H9 (cell line): Measurements from ENCODE around the gene TXNDC5. TPM values are rescaled to one million over a fixed set of nuclear protein-coding genes. Genes with fewer than 3 reads are reported as not detected.

Experiments
- DNase-seq: peaks from one replicate; pipeline ENCODE4 v3.0.0-alpha.2; 2017
- H2AFZ ChIP-seq: one replicate; pipeline ENCODE4 v1.6.1; 2013; ENCODE audit warnings: mild to moderate bottlenecking, low read length, control low read depth, moderate library complexity
- H2AK5ac ChIP-seq: 2 replicates; pipeline ENCODE4 v1.6.1; 2013; ENCODE audit warnings: low read length, control low read depth, mixed read lengths; ENCODE audit not compliant: insufficient read length
- H2BK120ac ChIP-seq: one replicate; pipeline ENCODE4 v1.6.1; 2013; ENCODE audit warnings: low read depth, mild to moderate bottlenecking, low read length, control low read depth, inconsistent platforms; ENCODE audit not compliant: poor library complexity, severe bottlenecking
- H2BK12ac ChIP-seq: 2 replicates; pipeline ENCODE4 v1.6.1; 2013; ENCODE audit warnings: low read length, control low read depth, mixed read lengths, low read depth; ENCODE audit not compliant: insufficient read length
- H2BK15ac ChIP-seq: 2 replicates; pipeline ENCODE4 v1.6.1; 2013; ENCODE audit warnings: low read depth, low read length, control low read depth
- H2BK20ac ChIP-seq: one replicate; pipeline ENCODE4 v1.6.1; 2013; ENCODE audit warnings: low read depth, mild to moderate bottlenecking, low read length, control low read depth, inconsistent platforms; ENCODE audit not compliant: poor library complexity, severe bottlenecking
- H2BK5ac ChIP-seq: 2 replicates; pipeline ENCODE4 v1.6.1; 2013; ENCODE audit warnings: low read length, control low read depth, mixed read lengths; ENCODE audit not compliant: insufficient read length
- H3K14ac ChIP-seq: 2 replicates; pipeline ENCODE4 v1.6.1; 2013; ENCODE audit warnings: low read length, control low read depth; ENCODE audit not compliant: insufficient read depth
- H3K18ac ChIP-seq: 2 replicates; pipeline ENCODE4 v1.6.1; 2013; ENCODE audit warnings: low read depth, mild to moderate bottlenecking, mixed read lengths, low read length, control low read depth; ENCODE audit not compliant: insufficient read length
- H3K23ac ChIP-seq: 2 replicates; pipeline ENCODE4 v1.6.1; 2013; ENCODE audit warnings: low read length, control low read depth, mixed read lengths, low read depth; ENCODE audit not compliant: insufficient read length
- H3K23me2 ChIP-seq: 2 replicates; pipeline ENCODE4 v1.6.1; 2013; ENCODE audit warnings: low read depth, mild to moderate bottlenecking, mixed read lengths, low read length, control low read depth; ENCODE audit not compliant: insufficient read length, poor library complexity, severe bottlenecking
- H3K27ac ChIP-seq: 2 replicates; pipeline ENCODE4 v1.5.1; 2013; ENCODE audit warnings: low read length, control low read depth, mixed read lengths, low read depth; ENCODE audit not compliant: insufficient read length
- H3K27me3 ChIP-seq: 2 replicates; pipeline ENCODE4 v1.6.1; 2013; ENCODE audit warnings: low read length, control low read depth, inconsistent platforms; ENCODE audit not compliant: insufficient read depth
- H3K4ac ChIP-seq: 2 replicates; pipeline ENCODE4 v1.6.1; 2013; ENCODE audit warnings: low read depth, mild to moderate bottlenecking, control low read depth, inconsistent platforms, low read length, moderate library complexity
- H3K4me1 ChIP-seq: 2 replicates; pipeline ENCODE4 v1.6.1; 2013; ENCODE audit warnings: low read length, control low read depth, inconsistent platforms; ENCODE audit not compliant: insufficient read depth
- H3K4me2 ChIP-seq: 2 replicates; pipeline ENCODE4 v1.6.1; 2013; ENCODE audit warnings: low read length, control low read depth, mixed read lengths; ENCODE audit not compliant: insufficient read length, insufficient read depth
- H3K56ac ChIP-seq: 2 replicates; pipeline ENCODE4 v1.6.1; 2013; ENCODE audit warnings: low read depth, mild to moderate bottlenecking, mixed read lengths, low read length, control low read depth; ENCODE audit not compliant: insufficient read length
- H3K79me1 ChIP-seq: 2 replicates; pipeline ENCODE4 v1.6.1; 2013; ENCODE audit warnings: low read depth, mild to moderate bottlenecking, moderate library complexity, low read length, control low read depth, inconsistent platforms; ENCODE audit not compliant: insufficient read depth, poor library complexity, severe bottlenecking
- H3K79me2 ChIP-seq: 2 replicates; pipeline ENCODE4 v1.6.1; 2013; ENCODE audit warnings: low read length, control low read depth, inconsistent platforms; ENCODE audit not compliant: insufficient read depth
- H3K9ac ChIP-seq: 2 replicates; pipeline ENCODE4 v1.6.1; 2013; ENCODE audit warnings: low read length, control low read depth, mixed read lengths; ENCODE audit not compliant: insufficient read length; ENCODE audit errors: extremely low read depth
- H3K9me3 ChIP-seq: one replicate; pipeline ENCODE4 v1.6.1; 2013; ENCODE audit warnings: low read depth, low read length, inconsistent platforms; ENCODE audit not compliant: control insufficient read depth
- H3T11ph ChIP-seq: one replicate; pipeline ENCODE4 v1.6.1; 2013; ENCODE audit warnings: mild to moderate bottlenecking, low read length, control low read depth, inconsistent platforms
- H4K20me1 ChIP-seq: one replicate; pipeline ENCODE4 v1.6.1; 2013; ENCODE audit not compliant: control insufficient read depth, insufficient read length, insufficient read depth
- H4K5ac ChIP-seq: 2 replicates; pipeline ENCODE4 v1.6.1; 2013; ENCODE audit warnings: low read depth, mild to moderate bottlenecking, mixed read lengths, low read length, control low read depth; ENCODE audit not compliant: insufficient read length
- H4K8ac ChIP-seq: replicated peaks from 2 replicates; pipeline ENCODE4 v1.6.1; 2013; ENCODE audit warnings: low read length, control low read depth, mixed read lengths, low read depth; ENCODE audit not compliant: insufficient read length
- H4K91ac ChIP-seq: 2 replicates; pipeline ENCODE4 v1.6.1; 2013; ENCODE audit warnings: low read depth, mild to moderate bottlenecking, moderate library complexity, mixed read lengths, low read length, control low read depth; ENCODE audit not compliant: insufficient read length
- H3K27ac Mint-ChIP-seq, 3 experiments: 2 replicates in 2 of 3; 3 replicates in 1 of 3; pipeline ENCODE4 v1.8.0; 2020 to 2021; ENCODE audit warnings: mixed read lengths in 3 of 3, mild to moderate bottlenecking in 1 of 3, moderate library complexity in 1 of 3
- H3K27me3 Mint-ChIP-seq: 2 replicates; pipeline ENCODE4 v1.8.0; 2021; ENCODE audit warnings: low read depth, mild to moderate bottlenecking, moderate library complexity, mixed read lengths
- H3K36me3 Mint-ChIP-seq, 3 experiments: 2 replicates in 2 of 3; 3 replicates in 1 of 3; pipeline ENCODE4 v1.8.0; 2020 to 2021; ENCODE audit warnings: low read depth in 3 of 3, mixed read lengths in 3 of 3; ENCODE audit not compliant: insufficient read depth in 1 of 3
- H3K4me1 Mint-ChIP-seq, 2 experiments: 2 replicates each; pipeline ENCODE4 v1.8.0; 2020; ENCODE audit warnings: mixed read lengths in 2 of 2
- H3K4me3 Mint-ChIP-seq, 2 experiments: 2 replicates in 1 of 2; 3 replicates in 1 of 2; pipeline ENCODE4 v1.8.0; 2020 to 2021; ENCODE audit warnings: mild to moderate bottlenecking in 2 of 2, mixed read lengths in 2 of 2, moderate library complexity in 1 of 2
- H3K9me3 Mint-ChIP-seq, 2 experiments: 2 replicates in 1 of 2; 3 replicates in 1 of 2; pipeline ENCODE4 v1.8.0; 2020; ENCODE audit warnings: mild to moderate bottlenecking in 2 of 2, mixed read lengths in 2 of 2, moderate library complexity in 1 of 2
- WGBS: extraction: QIAGEN DNeasy Blood & Tissue Kit; methylation state at CpG from one replicate; pipeline ENCODE4 v1.1.7; 2013; ENCODE audit warnings: missing lambda C conversion rate, low lambda C conversion rate, mixed read lengths; ENCODE audit not compliant: insufficient read length; ENCODE audit errors: extremely low coverage; 5-methylcytosine and 5-hydroxymethylcytosine counted together
- total RNA-seq: library from RNA; stranded (reverse); gene quantifications from 2 replicates; pipeline ENCODE4 v1.2.1, GENCODE V29; 2021
- TF ChIP-seq, protein P1 (sequence below): fragments of 200-600 bp; sonication (generic); conservative IDR thresholded peaks from 3 replicates; pipeline ENCODE4 v1.8.0; 2021; ENCODE audit warnings: antibody characterized with exemption, mild to moderate bottlenecking

TXNDC5 gene
- total RNA-seq, 1 experiment from 2014 or later, result 130 TPM

DNA sequence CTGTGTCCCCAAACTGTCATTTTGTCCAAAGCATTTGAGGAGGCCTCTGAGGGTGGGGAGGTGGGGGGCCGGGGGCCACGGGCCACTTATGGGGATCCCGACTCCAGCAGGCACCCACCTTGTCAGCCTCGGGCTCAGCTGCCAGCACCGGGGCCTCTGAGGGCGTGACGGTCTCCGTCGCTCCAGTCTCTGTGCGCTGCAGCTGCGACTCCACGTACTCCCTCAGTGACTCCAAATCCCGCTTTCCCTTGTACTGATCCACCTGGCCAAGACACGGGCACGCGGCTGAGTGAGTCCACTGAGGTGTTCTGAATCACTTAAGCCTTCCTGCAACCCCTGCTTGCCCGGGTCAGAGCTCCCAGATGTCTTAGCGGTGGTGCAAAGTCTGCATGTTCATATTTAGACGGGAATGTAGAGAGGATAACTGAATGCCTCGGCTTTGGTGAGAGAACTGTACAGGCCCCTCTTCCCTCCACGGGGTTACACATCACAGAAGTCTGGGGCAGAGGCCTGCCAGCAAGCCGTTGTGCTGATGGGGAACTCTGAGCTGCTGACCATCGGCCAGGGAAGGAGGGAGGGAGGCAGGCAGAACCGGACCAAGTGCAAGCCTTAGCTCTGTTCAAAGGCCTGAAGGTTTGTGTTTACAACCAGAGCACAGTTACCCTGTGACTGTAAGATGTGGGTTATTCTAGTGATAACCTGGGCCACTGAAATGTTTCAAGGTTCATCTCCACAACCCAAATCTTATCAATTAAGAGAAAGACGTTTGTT lies 21.8 kb downstream of the TXNDC5 start:
- peaks cover 48 to 95% (median 92%) of the 10 kb centered on the region in 3 experiments for H3K36me3 Mint-ChIP-seq
- Histone ChIP-seq H4K5ac (no peak overlapping the region), H3T11ph (no peak overlapping the region), H3K79me1 (no peaks in the 10 kb centered on the region), H3K14ac (no peak overlapping the region), H4K91ac (no peak overlapping the region), H2AK5ac (no peak overlapping the region), H3K56ac (no peak overlapping the region), H2BK12ac (no peak overlapping the region), H3K27me3 (no peaks in the 10 kb centered on the region), H4K8ac (no peak overlapping the region), H3K4ac (no peak overlapping the region), H3K23me2 (no peaks in the 10 kb centered on the region), H2AFZ (no peak overlapping the region), H3K79me2 (no peaks in the 10 kb centered on the region), H3K27ac (no peak overlapping the region), H3K9ac (no peak overlapping the region), H3K9me3 (no peaks in the 10 kb centered on the region), H3K23ac (no peak overlapping the region), H2BK15ac (no peak overlapping the region), H2BK20ac (no peak overlapping the region), H3K4me2 (no peak overlapping the region), H4K20me1 (no peaks in the 10 kb centered on the region), H2BK120ac (no peak overlapping the region), H2BK5ac (no peak overlapping the region), H3K18ac (no peak overlapping the region), H3K4me1 (no peaks in the 10 kb centered on the region)
- no peaks in the 10 kb centered on the region for H3K27me3 Mint-ChIP-seq
- no peak overlapping the region for H3K4me3 Mint-ChIP-seq
- whole genome bisulfite sequencing, result no CpG with 5 or more reads among the region's 25 CpGs
- H3K9me3 Mint-ChIP-seq, result no peaks in the 10 kb centered on the region
- no peaks in the 10 kb centered on the region for H3K4me1 Mint-ChIP-seq
- no peak for DNase-seq
- H3K27ac Mint-ChIP-seq, result no peak overlapping the region; a peak in 1 of 7 replicates
- TF ChIP-seq, protein P1, sequence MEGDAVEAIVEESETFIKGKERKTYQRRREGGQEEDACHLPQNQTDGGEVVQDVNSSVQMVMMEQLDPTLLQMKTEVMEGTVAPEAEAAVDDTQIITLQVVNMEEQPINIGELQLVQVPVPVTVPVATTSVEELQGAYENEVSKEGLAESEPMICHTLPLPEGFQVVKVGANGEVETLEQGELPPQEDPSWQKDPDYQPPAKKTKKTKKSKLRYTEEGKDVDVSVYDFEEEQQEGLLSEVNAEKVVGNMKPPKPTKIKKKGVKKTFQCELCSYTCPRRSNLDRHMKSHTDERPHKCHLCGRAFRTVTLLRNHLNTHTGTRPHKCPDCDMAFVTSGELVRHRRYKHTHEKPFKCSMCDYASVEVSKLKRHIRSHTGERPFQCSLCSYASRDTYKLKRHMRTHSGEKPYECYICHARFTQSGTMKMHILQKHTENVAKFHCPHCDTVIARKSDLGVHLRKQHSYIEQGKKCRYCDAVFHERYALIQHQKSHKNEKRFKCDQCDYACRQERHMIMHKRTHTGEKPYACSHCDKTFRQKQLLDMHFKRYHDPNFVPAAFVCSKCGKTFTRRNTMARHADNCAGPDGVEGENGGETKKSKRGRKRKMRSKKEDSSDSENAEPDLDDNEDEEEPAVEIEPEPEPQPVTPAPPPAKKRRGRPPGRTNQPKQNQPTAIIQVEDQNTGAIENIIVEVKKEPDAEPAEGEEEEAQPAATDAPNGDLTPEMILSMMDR, result no peak
